Activated CD8-positive, alpha-beta T cell treated with anti-CD3 and anti-CD28 coated beads, Interleukin-2, amount 10 ng/mL, durations not matched to agents 7 days and 5 days (primary cell): Measurements from ENCODE around the gene MED25. TPM values are rescaled to one million over a fixed set of nuclear protein-coding genes. Genes with fewer than 3 reads are reported as not detected.

Source experiments
- ATAC-seq: fragments of 150-1000 bp; cut with Tn5 transposase; one replicate; pipeline ENCODE4 v1.10.0; 2021; ENCODE audit warnings: moderate library complexity
- CTCF ChIA-PET: fragments of 350-600 bp; sonication (Branson Sonifier 250); formaldehyde crosslinking; loops from one replicate; lab custom pipeline; 2021; ENCODE audit warnings: antibody characterized with exemption; lab: Charles Lee
- POLR2A ChIA-PET: fragments of 350-600 bp; sonication (Branson Sonifier 250); formaldehyde crosslinking; loops from one replicate; lab custom pipeline; 2021; ENCODE audit warnings: antibody characterized with exemption; lab: Charles Lee
- DNase-seq: peaks from one replicate; pipeline ENCODE4 v3.0.0-alpha.2; 2020
- H3K27ac Mint-ChIP-seq: one replicate; pipeline ENCODE4 v1.8.0; 2021; ENCODE audit warnings: mild to moderate bottlenecking, mixed read lengths
- H3K27me3 Mint-ChIP-seq: one replicate; pipeline ENCODE4 v1.8.0; 2021; ENCODE audit warnings: low read depth, mixed read lengths
- H3K36me3 Mint-ChIP-seq: one replicate; pipeline ENCODE4 v1.8.0; 2021; ENCODE audit warnings: low read depth, mixed read lengths
- H3K4me1 Mint-ChIP-seq: one replicate; pipeline ENCODE4 v1.8.0; 2021; ENCODE audit warnings: low read depth, mixed read lengths
- H3K4me3 Mint-ChIP-seq: one replicate; pipeline ENCODE4 v1.8.0; 2021; ENCODE audit warnings: mild to moderate bottlenecking, mixed read lengths
- H3K9me3 Mint-ChIP-seq: one replicate; pipeline ENCODE4 v1.8.0; 2022; ENCODE audit warnings: mixed read lengths; ENCODE audit not compliant: insufficient read depth
- total RNA-seq, 2 experiments: library from RNA; stranded (reverse); gene quantifications; one replicate each; pipeline ENCODE4 v1.2.3, GENCODE V29; 2021

Gene MED25
- total RNA-seq, 2 experiments from 2014 or later = 59.9 to 62.2 TPM

- CTCF ChIA-PET = interaction anchor here (1.1 to 1.3 kb wide), 3 partner anchors 49 to 184 kb away, joined by 3 read pairs; partner anchors contain the start of genes ATF5 and FUZ
- Mint-ChIP-seq H3K27ac (no peak overlapping the region), H3K27me3 (no peaks in the 10 kb centered on the region), H3K4me3 (no peak overlapping the region), H3K36me3 (peaks cover 51% of the 10 kb centered on the region), H3K4me1 (peaks cover 28% of the 10 kb centered on the region), H3K9me3 (no peaks in the 10 kb centered on the region)
- DNase-seq (no peak), ATAC-seq (no peak)
- POLR2A ChIA-PET = interaction anchor here (0.6 to 2.7 kb wide), 2 partner anchors 9 to 12 kb away, joined by 3 to 13 read pairs; partner anchors contain the start of gene PTOV1
These were observed 44.5 kb downstream of the MED25 start for GRCh38 chr19:49862391-49863253.

- ChIA-PET POLR2A (interaction anchor here (0.6 to 2.7 kb wide), 2 partner anchors 9 to 13 kb away, joined by 3 to 13 read pairs; partner anchors contain the start of gene PTOV1), CTCF (interaction anchor here (1.0 to 1.3 kb wide), 4 partner anchors 50 to 185 kb away, joined by 3 read pairs; partner anchors contain the start of genes ATF5 and FUZ)
- ATAC-seq (no peak), DNase-seq (no peak)
- no peaks in the 10 kb centered on the region for H3K9me3 Mint-ChIP-seq
- peaks cover 51% of the 10 kb centered on the region for H3K36me3 Mint-ChIP-seq
- no peak overlapping the region for H3K4me3 Mint-ChIP-seq
- H3K4me1 Mint-ChIP-seq = peaks cover 28% of the 10 kb centered on the region
- no peaks in the 10 kb centered on the region for H3K27me3 Mint-ChIP-seq
- no peak overlapping the region for H3K27ac Mint-ChIP-seq
These were observed 45.3 kb downstream of the MED25 start for GRCh38 chr19:49863254-49863934.

- H3K27me3 Mint-ChIP-seq = no peaks in the 10 kb centered on the region
- peaks cover 28% of the 10 kb centered on the region for H3K4me1 Mint-ChIP-seq
- CTCF ChIA-PET = interaction anchor here (1.0 to 1.5 kb wide), 3 partner anchors 66 to 187 kb away, joined by 3 read pairs; partner anchors contain the start of gene PRMT1
- H3K9me3 Mint-ChIP-seq = no peaks in the 10 kb centered on the region
- ATAC-seq = no peak
- no peak overlapping the region for H3K27ac Mint-ChIP-seq
- H3K4me3 Mint-ChIP-seq = no peak overlapping the region
- POLR2A ChIA-PET = interaction anchor here (1.1 to 2.7 kb wide), 2 partner anchors 10 to 13 kb away, joined by 3 to 13 read pairs; partner anchors contain the start of gene PTOV1
- H3K36me3 Mint-ChIP-seq = peaks cover 49% of the 10 kb centered on the region
- no peak for DNase-seq
These were observed 45.8 kb downstream of the MED25 start for GRCh38 chr19:49863935-49864320.

- Mint-ChIP-seq H3K4me3 (no peak overlapping the region), H3K9me3 (no peaks in the 10 kb centered on the region), H3K4me1 (peaks cover 28% of the 10 kb centered on the region), H3K36me3 (peaks cover 46% of the 10 kb centered on the region), H3K27me3 (no peaks in the 10 kb centered on the region), H3K27ac (no peak overlapping the region)
- CTCF ChIA-PET = interaction anchor here (1.5 kb wide), 1 partner anchor 188 kb away, joined by 3 read pairs; the partner anchor contains the start of gene PRMT1
- POLR2A ChIA-PET = interaction anchor here (0.6 to 2.7 kb wide), 5 partner anchors 11 to 85 kb away, joined by 3 to 13 read pairs (median 3); partner anchors contain the start of gene PTOV1
- no peak for ATAC-seq
- DNase-seq = no peak
These were observed 46.8 kb downstream of the MED25 start for GRCh38 chr19:49864890-49865289.

GRCh38 chr19:49866933-49867782 is 49.1 kb downstream of the MED25 start, which contains the start of gene PNKP:
TSS of gene PNKP (minus strand) at chr19:49867576. CDS start at chr19:49867204, 372 bp downstream.
- ChIA-PET CTCF (interaction anchor here (1.3 kb wide), 1 partner anchor 149 kb away, joined by 6 read pairs; no protein-coding TSS in a partner anchor), POLR2A (interaction anchor here (0.6 to 2.7 kb wide), 6 partner anchors 8 to 19 kb away, joined by 3 to 12 read pairs (median 6); partner anchors contain the start of genes AKT1S1, PTOV1 and TBC1D17)
- Mint-ChIP-seq H3K36me3 (peaks cover 36% of the 10 kb centered on the region), H3K27ac (no peak within 1 kb of the TSS), H3K4me3 (no peak within 1 kb of the TSS), H3K27me3 (no peaks in the 10 kb centered on the region), H3K9me3 (no peaks in the 10 kb centered on the region), H3K4me1 (peaks cover 48% of the 10 kb centered on the region)
- ATAC-seq = peak; percentile 49
- peak; percentile 92 for DNase-seq

- Mint-ChIP-seq H3K36me3 (peaks cover 26% of the 10 kb centered on the region), H3K27ac (no peak overlapping the region), H3K9me3 (no peaks in the 10 kb centered on the region), H3K4me3 (no peak overlapping the region), H3K4me1 (peaks cover 49% of the 10 kb centered on the region), H3K27me3 (no peaks in the 10 kb centered on the region)
- POLR2A ChIA-PET = interaction anchor here (0.6 to 2.7 kb wide), 10 partner anchors 8 to 908 kb away, joined by 3 to 12 read pairs (median 4); partner anchors contain the start of genes AKT1S1, ATF5, FUZ and NUP62
- CTCF ChIA-PET = interaction anchor here (0.7 to 1.3 kb wide), 8 partner anchors 10 to 279 kb away, joined by 3 to 6 read pairs (median 3); partner anchors contain the start of gene FUZ
- ATAC-seq (peak; percentile 9), DNase-seq (no peak)
These were observed 51.0 kb downstream of the MED25 start for GRCh38 chr19:49869009-49869483.

GRCh38 chr19:49869484-49870308 is 51.6 kb downstream of the MED25 start:
- H3K36me3 Mint-ChIP-seq = peaks cover 19% of the 10 kb centered on the region
- H3K27me3 Mint-ChIP-seq = no peaks in the 10 kb centered on the region
- ChIA-PET POLR2A (interaction anchor here (0.6 to 2.7 kb wide), 8 partner anchors 8 to 908 kb away, joined by 3 to 12 read pairs (median 4); partner anchors contain the start of genes ATF5, FUZ, NUP62 and PTOV1), CTCF (interaction anchor here (0.7 to 1.3 kb wide), 7 partner anchors 10 to 279 kb away, joined by 3 to 6 read pairs (median 3); partner anchors contain the start of gene FUZ)
- peaks cover 46% of the 10 kb centered on the region for H3K4me1 Mint-ChIP-seq
- H3K27ac Mint-ChIP-seq = no peak overlapping the region
- H3K9me3 Mint-ChIP-seq = no peaks in the 10 kb centered on the region
- DNase-seq = peak; percentile 96
- no peak overlapping the region for H3K4me3 Mint-ChIP-seq
- ATAC-seq = peak; percentile 81

- ChIA-PET CTCF (no interaction called here), POLR2A (interaction anchor here (0.5 to 1.3 kb wide), 2 partner anchors 22 to 59 kb away, joined by 3 to 4 read pairs; partner anchors contain the start of genes ATF5 and NUP62)
- no peak overlapping the region for H3K27ac Mint-ChIP-seq
- no peak for ATAC-seq
- DNase-seq = no peak
- no peaks in the 10 kb centered on the region for H3K27me3 Mint-ChIP-seq
- H3K4me3 Mint-ChIP-seq = no peak overlapping the region
- no peaks in the 10 kb centered on the region for H3K9me3 Mint-ChIP-seq
- H3K4me1 Mint-ChIP-seq = peaks cover 47% of the 10 kb centered on the region
- peaks cover 12% of the 10 kb centered on the region for H3K36me3 Mint-ChIP-seq
These were observed 52.3 kb downstream of the MED25 start for GRCh38 chr19:49870309-49870901.

- ChIA-PET CTCF (no interaction called here), POLR2A (interaction anchor here (0.6 kb wide), 1 partner anchor 9 kb away, joined by 3 read pairs; no protein-coding TSS in a partner anchor)
- Mint-ChIP-seq H3K27me3 (no peaks in the 10 kb centered on the region), H3K9me3 (no peaks in the 10 kb centered on the region), H3K36me3 (peaks cover 3% of the 10 kb centered on the region), H3K27ac (no peak overlapping the region), H3K4me3 (no peak overlapping the region), H3K4me1 (peaks cover 40% of the 10 kb centered on the region)
- ATAC-seq = no peak
- DNase-seq = no peak
These were observed 53.4 kb downstream of the MED25 start for GRCh38 chr19:49871349-49871985.
